ENCODE results near the gene ZNF385C. TPM values are rescaled to one million over a fixed set of nuclear protein-coding genes. Genes with fewer than 3 reads are reported as not detected.

The ZNF385C gene
- polyA plus RNA-seq, 1 donor from 2014 or later = 0.09 TPM

- Mint-ChIP-seq H3K4me3 (no peak overlapping the region), H3K27ac (peak overlapping the region in 1 of 3 donors; percentile 50), H3K27me3 (no peaks in the 10 kb centered on the region), H3K36me3 (no peaks in the 10 kb centered on the region), H3K4me1 (no peaks in the 10 kb centered on the region), H3K9me3 (no peaks in the 10 kb centered on the region)
Measured at GRCh38 chr17:42079541-42079940, 18.7 kb downstream of the ZNF385C start.

GRCh38 chr17:42078396-42079043 is 19.8 kb downstream of the ZNF385C start:
- Mint-ChIP-seq H3K4me1 (peaks cover 0 to 4% (median 0%) of the 10 kb centered on the region in 3 donors), H3K27me3 (no peaks in the 10 kb centered on the region), H3K36me3 (peaks cover 2% of the 10 kb centered on the region), H3K27ac (no peak overlapping the region), H3K4me3 (peak overlapping the region in 1 of 4 donors; percentile 43), H3K9me3 (no peaks in the 10 kb centered on the region)

- Mint-ChIP-seq H3K27me3 (peaks cover 3% of the 10 kb centered on the region), H3K4me1 (peaks cover 0 to 4% (median 1%) of the 10 kb centered on the region in 3 donors), H3K9me3 (no peaks in the 10 kb centered on the region), H3K27ac (no peak overlapping the region), H3K36me3 (peaks cover 2% of the 10 kb centered on the region), H3K4me3 (no peak overlapping the region)
Measured at GRCh38 chr17:42077755-42078154, 20.5 kb downstream of the ZNF385C start.

- peaks cover 2% of the 10 kb centered on the region for H3K36me3 Mint-ChIP-seq
- H3K4me3 Mint-ChIP-seq = no peak overlapping the region
- peaks cover under 1 to 4% (median 3%) of the 10 kb centered on the region in 3 donors for H3K4me1 Mint-ChIP-seq
- peaks cover 6% of the 10 kb centered on the region for H3K27me3 Mint-ChIP-seq
- no peaks in the 10 kb centered on the region for H3K9me3 Mint-ChIP-seq
- H3K27ac Mint-ChIP-seq = no peak overlapping the region
Measured at GRCh38 chr17:42076797-42077559, 21.3 kb downstream of the ZNF385C start.

GRCh38 chr17:42075789-42076188 is 22.5 kb downstream of the ZNF385C start:
- Mint-ChIP-seq H3K4me1 (peaks cover 3 to 5% (median 4%) of the 10 kb centered on the region in 3 donors), H3K9me3 (no peaks in the 10 kb centered on the region), H3K36me3 (peaks cover 2% of the 10 kb centered on the region), H3K4me3 (no peak overlapping the region), H3K27ac (no peak overlapping the region), H3K27me3 (peaks cover 12% of the 10 kb centered on the region)

- H3K36me3 Mint-ChIP-seq = peaks cover 2% of the 10 kb centered on the region
- H3K4me3 Mint-ChIP-seq = peak overlapping the region in 3 of 4 donors; percentile 30 to 90 (median 88)
- peaks cover 3 to 5% (median 4%) of the 10 kb centered on the region in 3 donors for H3K4me1 Mint-ChIP-seq
- no peaks in the 10 kb centered on the region for H3K9me3 Mint-ChIP-seq
- H3K27me3 Mint-ChIP-seq = peaks cover 12% of the 10 kb centered on the region
- no peak overlapping the region for H3K27ac Mint-ChIP-seq
Measured at GRCh38 chr17:42072323-42073187, 25.7 kb downstream of the ZNF385C start.

- Mint-ChIP-seq H3K27me3 (peaks cover 12% of the 10 kb centered on the region), H3K9me3 (no peaks in the 10 kb centered on the region), H3K4me3 (peak overlapping the region in 3 of 4 donors; percentile 30 to 90 (median 82)), H3K36me3 (peaks cover 2% of the 10 kb centered on the region), H3K27ac (no peak overlapping the region), H3K4me1 (peaks cover 3 to 5% (median 4%) of the 10 kb centered on the region in 3 donors)
Measured at GRCh38 chr17:42071810-42072209, 26.5 kb downstream of the ZNF385C start.

GRCh38 chr17:42068979-42069378 is 29.3 kb downstream of the ZNF385C start:
- Mint-ChIP-seq H3K4me3 (no peak overlapping the region), H3K4me1 (peaks cover 5 to 8% (median 7%) of the 10 kb centered on the region in 3 donors), H3K27ac (no peak overlapping the region), H3K27me3 (peaks cover 14% of the 10 kb centered on the region), H3K36me3 (peaks cover under 1% of the 10 kb centered on the region), H3K9me3 (no peaks in the 10 kb centered on the region)

- H3K36me3 Mint-ChIP-seq = no peaks in the 10 kb centered on the region
- H3K27ac Mint-ChIP-seq = peak overlapping the region in 1 of 3 donors; percentile 16
- H3K4me3 Mint-ChIP-seq = no peak overlapping the region
- H3K4me1 Mint-ChIP-seq = peaks cover 10 to 13% (median 12%) of the 10 kb centered on the region in 3 donors
- H3K27me3 Mint-ChIP-seq = peaks cover 11% of the 10 kb centered on the region
- no peaks in the 10 kb centered on the region for H3K9me3 Mint-ChIP-seq
Measured at GRCh38 chr17:42067371-42068091, 30.7 kb downstream of the ZNF385C start.

GRCh38 chr17:42065201-42065600 is 33.1 kb downstream of the ZNF385C start:
- Mint-ChIP-seq H3K27me3 (peaks cover 2% of the 10 kb centered on the region), H3K4me1 (peaks cover 8 to 10% (median 10%) of the 10 kb centered on the region in 3 donors), H3K36me3 (no peaks in the 10 kb centered on the region), H3K9me3 (no peaks in the 10 kb centered on the region), H3K4me3 (no peak overlapping the region), H3K27ac (peak overlapping the region in 1 of 3 donors; percentile 63)

GRCh38 chr17:42062681-42063080 is 35.6 kb downstream of the ZNF385C start:
- peak overlapping the region in 1 of 4 donors; percentile 17 for H3K4me3 Mint-ChIP-seq
- peaks cover 8 to 10% (median 10%) of the 10 kb centered on the region in 3 donors for H3K4me1 Mint-ChIP-seq
- H3K27ac Mint-ChIP-seq = peak overlapping the region in 1 of 3 donors; percentile 86
- peaks cover 2% of the 10 kb centered on the region for H3K27me3 Mint-ChIP-seq
- H3K36me3 Mint-ChIP-seq = no peaks in the 10 kb centered on the region
- no peaks in the 10 kb centered on the region for H3K9me3 Mint-ChIP-seq

- Mint-ChIP-seq H3K9me3 (no peaks in the 10 kb centered on the region), H3K27me3 (peaks cover 2% of the 10 kb centered on the region), H3K27ac (peak overlapping the region in 1 of 3 donors; percentile 83), H3K36me3 (no peaks in the 10 kb centered on the region), H3K4me3 (peak overlapping the region in 1 of 4 donors; percentile 17), H3K4me1 (peaks cover 8 to 10% (median 10%) of the 10 kb centered on the region in 3 donors)
Measured at GRCh38 chr17:42061646-42062487, 36.4 kb downstream of the ZNF385C start.

GRCh38 chr17:42060231-42060630 is 38.0 kb downstream of the ZNF385C start:
- Mint-ChIP-seq H3K9me3 (no peaks in the 10 kb centered on the region), H3K4me3 (no peak overlapping the region), H3K27ac (no peak overlapping the region), H3K4me1 (peaks cover 8 to 10% (median 10%) of the 10 kb centered on the region in 3 donors), H3K36me3 (no peaks in the 10 kb centered on the region), H3K27me3 (peaks cover 2% of the 10 kb centered on the region)
